GM19397 (cell line): ENCODE measurements around the gene STX1A.

ENCODE experiments used
- ATAC-seq: cut with Tn5 transposase; IDR thresholded peaks from one replicate; pipeline ENCODE4 v1.9.1; 2021; ENCODE audit warnings: mild to moderate bottlenecking, moderate library complexity; ENCODE audit not compliant: unreplicated experiment

Gene STX1A

GRCh38 chr7:73708961-73709549, 10.4 kb downstream of the STX1A start:
- no peak for ATAC-seq

- ATAC-seq: no peak
Observed at GRCh38 chr7:73707045-73707631, 12.3 kb downstream of the STX1A start.

- ATAC-seq: no peak
Observed at GRCh38 chr7:73706126-73707044, 13.1 kb downstream of the STX1A start.

- ATAC-seq: no peak
Observed at GRCh38 chr7:73705551-73705920, 13.9 kb downstream of the STX1A start.

GRCh38 chr7:73704640-73705550, 14.6 kb downstream of the STX1A start:
- no peak for ATAC-seq

GRCh38 chr7:73703757-73704639, 15.5 kb downstream of the STX1A start:
- ATAC-seq: no peak

GRCh38 chr7:73703225-73703624, 16.2 kb downstream of the STX1A start:
- no peak for ATAC-seq

GRCh38 chr7:73702665-73703064, 16.8 kb downstream of the STX1A start:
- ATAC-seq: no peak

- no peak for ATAC-seq
Observed at GRCh38 chr7:73702226-73702625, 17.2 kb downstream of the STX1A start.

GRCh38 chr7:73701357-73701995, 18.0 kb downstream of the STX1A start:
- ATAC-seq: no peak

GRCh38 chr7:73700581-73701134, 18.8 kb downstream of the STX1A start:
- ATAC-seq: no peak

GRCh38 chr7:73700069-73700423, 19.4 kb downstream of the STX1A start:
- no peak for ATAC-seq

- ATAC-seq: no peak
Observed at GRCh38 chr7:73699370-73700068, 19.9 kb downstream of the STX1A start.

GRCh38 chr7:73698410-73698809, 21.1 kb downstream of the STX1A start:
- no peak for ATAC-seq

- ATAC-seq: no peak
Observed at GRCh38 chr7:73696372-73696771, 23.1 kb downstream of the STX1A start.

GRCh38 chr7:73690646-73691045, 28.8 kb downstream of the STX1A start:
- ATAC-seq: no peak

- no peak for ATAC-seq
Observed at GRCh38 chr7:73688288-73688687, 31.2 kb downstream of the STX1A start.

GRCh38 chr7:73685311-73685710, 34.2 kb downstream of the STX1A start:
- no peak for ATAC-seq
